ENCODE results near the gene DDX39A.
A peak's percentile ranks its signal among the peaks of the same experiment; 100 is the strongest.
"Not testable (repeated sequence)": the region's sequence is repeated elsewhere in the genome, so short reads cannot be mapped to it uniquely, and the experiment has no call there.

The DDX39A gene

GRCh38 chr19:14419106-14419813 is at the start of gene DDX39A:
Gene DDX39A (minus strand): TSS chr19:14419341. CDS start chr19:14413220, 6,121 bp downstream.
- DNase-seq (ENCODE audit: low read depth) = peak; percentile 92

- no peak for DNase-seq (ENCODE audit: low read depth)
These were observed 48.7 kb upstream of the DDX39A start for GRCh38 chr19:14467816-14468215.

DNA sequence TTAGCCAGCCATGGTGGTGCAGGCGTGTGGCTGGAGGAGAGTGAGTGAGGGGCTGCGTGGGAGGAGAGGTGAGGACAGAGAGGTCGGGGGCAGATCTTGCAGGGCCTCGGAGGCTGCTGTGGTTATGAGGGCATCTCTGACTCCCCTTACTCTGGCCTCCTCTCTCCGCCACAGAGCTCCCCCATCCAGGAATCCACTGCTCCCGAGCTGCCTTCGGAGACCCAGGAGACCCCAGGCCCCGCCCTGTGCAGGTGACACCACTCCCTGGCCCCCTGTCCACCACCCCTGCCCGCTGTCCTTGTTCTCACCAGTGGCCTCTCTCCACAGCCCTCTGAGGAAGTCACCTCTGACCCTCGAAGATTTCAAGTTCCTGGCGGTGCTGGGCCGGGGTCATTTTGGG is 48.2 kb upstream of the DDX39A start:
- DNase-seq (ENCODE audit: low read depth) = no peak

DNA sequence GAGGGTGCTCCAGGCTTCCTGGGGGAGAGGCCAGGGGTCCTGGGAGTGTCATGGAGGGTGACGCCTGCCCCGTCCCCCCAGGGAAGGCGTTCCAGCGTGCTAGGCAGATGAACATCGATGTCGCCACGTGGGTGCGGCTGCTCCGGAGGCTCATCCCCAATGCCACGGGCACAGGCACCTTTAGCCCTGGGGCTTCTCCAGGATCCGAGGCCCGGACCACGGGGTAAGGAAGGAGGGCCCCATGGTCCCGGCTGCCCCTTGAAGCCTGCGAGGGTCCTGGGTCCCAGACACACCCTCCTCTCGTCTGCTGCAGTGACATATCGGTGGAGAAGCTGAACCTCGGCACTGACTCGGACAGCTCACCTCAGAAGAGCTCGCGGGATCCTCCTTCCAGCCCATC is 44.6 kb upstream of the DDX39A start:
- no peak for DNase-seq (ENCODE audit: low read depth)

DNA sequence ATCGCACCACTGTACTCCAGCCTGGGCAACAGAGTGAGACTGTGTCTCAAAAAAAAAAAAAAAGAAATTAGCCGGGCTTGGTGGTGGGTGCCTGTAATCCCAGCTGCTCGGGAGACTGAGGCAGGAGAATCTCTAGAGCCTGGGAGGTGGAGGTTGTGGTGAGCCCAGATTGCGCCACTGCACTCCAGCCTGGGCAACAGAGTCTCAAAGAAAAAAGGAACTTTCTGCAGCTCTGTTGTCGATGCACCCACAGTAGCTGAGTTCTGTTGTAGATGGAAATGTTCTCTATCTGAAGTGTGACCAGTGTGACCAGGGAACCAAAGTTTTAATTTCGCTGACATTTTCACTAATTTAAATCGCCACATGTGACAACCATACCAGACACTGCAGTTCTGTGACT is 43.3 kb upstream of the DDX39A start:
- not testable (repeated sequence) for DNase-seq (ENCODE audit: low read depth)

DNA sequence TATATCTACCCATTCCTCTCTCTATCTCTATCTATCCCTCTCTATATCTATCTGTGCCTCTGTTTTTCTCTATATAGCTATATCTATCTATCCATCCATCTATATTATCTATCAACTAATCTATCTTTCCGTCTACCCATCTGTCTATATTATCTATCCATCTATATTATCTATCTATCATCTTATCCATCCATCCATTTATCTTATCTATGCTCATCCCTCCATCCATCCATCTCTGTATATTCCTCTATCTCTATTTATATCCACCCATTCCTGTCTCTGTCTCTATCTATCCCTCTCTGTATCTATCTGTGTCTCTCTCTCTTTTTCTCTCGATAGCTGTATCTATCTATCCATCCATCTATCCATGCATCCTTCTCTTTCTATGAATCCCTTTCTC is 41.8 kb upstream of the DDX39A start:
- no peak for DNase-seq (ENCODE audit: low read depth)

DNA sequence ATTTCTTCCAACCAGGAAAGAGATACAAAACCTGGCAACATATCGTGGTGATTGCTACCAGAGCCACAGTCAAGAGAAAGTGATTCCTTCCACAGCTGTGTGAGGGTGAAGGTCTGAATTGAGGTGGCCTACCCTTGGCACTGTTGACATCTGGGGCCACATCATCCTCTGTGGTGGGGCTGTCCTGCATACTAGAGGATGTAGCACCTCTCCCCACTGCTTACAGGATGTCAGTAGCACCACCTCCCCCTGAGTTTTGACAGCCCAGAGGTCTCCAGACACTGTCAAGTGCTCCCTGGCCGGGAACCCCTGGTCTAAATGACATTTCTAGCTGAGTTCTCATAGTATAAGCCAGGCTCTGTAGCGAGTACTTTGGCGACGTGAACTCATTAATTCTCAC is 40.6 kb upstream of the DDX39A start:
- DNase-seq (ENCODE audit: low read depth) = no peak

- not testable (repeated sequence) for DNase-seq (ENCODE audit: low read depth)
These were observed 33.2 kb upstream of the DDX39A start for GRCh38 chr19:14452303-14452702.

GRCh38 chr19:14450876-14451275 is 31.7 kb upstream of the DDX39A start:
- DNase-seq (ENCODE audit: low read depth) = no peak

DNA sequence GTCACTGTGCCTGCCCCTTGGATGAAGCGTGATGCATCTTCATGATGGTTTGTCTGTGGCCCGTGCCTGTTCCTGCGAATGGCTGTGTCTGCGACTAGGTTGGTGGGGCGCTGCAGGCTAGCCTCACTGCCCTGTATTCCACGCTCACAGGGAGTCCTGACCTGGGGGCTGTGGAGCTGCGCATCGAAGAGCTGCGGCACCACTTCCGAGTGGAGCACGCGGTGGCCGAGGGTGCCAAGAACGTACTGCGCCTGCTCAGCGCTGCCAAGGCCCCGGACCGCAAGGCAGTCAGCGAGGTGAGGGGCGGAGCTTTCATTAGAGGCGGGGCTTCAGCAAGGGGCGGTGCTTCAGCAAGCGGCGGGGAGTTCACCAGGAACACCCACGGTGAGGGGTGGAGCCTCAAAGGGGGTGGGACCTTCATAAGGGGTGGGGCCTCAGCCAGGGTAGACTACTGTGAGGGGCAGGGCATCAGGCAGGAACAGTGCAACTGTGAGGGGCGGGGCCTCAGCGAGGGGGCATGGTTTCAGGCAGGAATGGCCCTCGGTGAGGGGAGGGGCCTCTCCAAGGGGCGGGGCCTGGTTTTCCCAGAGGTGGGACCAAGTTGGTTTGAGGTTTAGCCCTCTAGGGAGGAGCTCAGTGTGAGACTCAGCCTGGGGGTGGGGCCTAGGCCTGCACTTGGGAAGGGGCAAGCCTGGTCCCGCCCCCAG is 31.2 kb upstream of the DDX39A start:
- peak; percentile 81 for DNase-seq (ENCODE audit: low read depth)

- no peak for DNase-seq (ENCODE audit: low read depth)
These were observed 30.2 kb upstream of the DDX39A start for GRCh38 chr19:14449321-14449720.

- no peak for DNase-seq (ENCODE audit: low read depth)
These were observed 27.3 kb upstream of the DDX39A start for GRCh38 chr19:14446336-14447036.

GRCh38 chr19:14443632-14444216 is 24.6 kb upstream of the DDX39A start:
- DNase-seq (ENCODE audit: low read depth) = no peak

GRCh38 chr19:14442891-14443631 is 23.9 kb upstream of the DDX39A start:
- DNase-seq (ENCODE audit: low read depth) = no peak

GRCh38 chr19:14441041-14441938 is 22.1 kb upstream of the DDX39A start:
- DNase-seq (ENCODE audit: low read depth) = no peak

DNA sequence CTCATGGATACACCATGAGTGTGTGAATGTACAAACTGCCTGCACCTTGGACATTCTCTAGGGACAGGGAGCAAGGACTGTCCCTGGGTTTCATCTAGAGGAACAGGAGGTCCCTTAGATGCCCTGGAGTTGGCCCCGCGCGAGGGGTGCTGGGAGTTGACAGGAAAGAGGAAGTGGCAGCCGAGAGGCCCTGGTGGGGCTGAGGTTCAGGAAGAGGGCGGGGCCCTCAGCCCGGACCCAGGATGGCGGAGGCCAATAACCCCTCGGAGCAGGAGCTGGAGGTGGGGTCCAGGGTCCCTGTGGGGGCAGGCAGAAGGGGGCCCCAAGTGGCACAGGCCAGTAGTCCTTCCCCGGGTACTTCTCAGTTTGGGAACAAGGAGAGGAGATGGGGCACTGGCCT is 20.9 kb upstream of the DDX39A start:
- DNase-seq (ENCODE audit: low read depth) = peak; percentile 71

- DNase-seq (ENCODE audit: low read depth) = no peak
These were observed 19.9 kb upstream of the DDX39A start for GRCh38 chr19:14439014-14439413.

DNA sequence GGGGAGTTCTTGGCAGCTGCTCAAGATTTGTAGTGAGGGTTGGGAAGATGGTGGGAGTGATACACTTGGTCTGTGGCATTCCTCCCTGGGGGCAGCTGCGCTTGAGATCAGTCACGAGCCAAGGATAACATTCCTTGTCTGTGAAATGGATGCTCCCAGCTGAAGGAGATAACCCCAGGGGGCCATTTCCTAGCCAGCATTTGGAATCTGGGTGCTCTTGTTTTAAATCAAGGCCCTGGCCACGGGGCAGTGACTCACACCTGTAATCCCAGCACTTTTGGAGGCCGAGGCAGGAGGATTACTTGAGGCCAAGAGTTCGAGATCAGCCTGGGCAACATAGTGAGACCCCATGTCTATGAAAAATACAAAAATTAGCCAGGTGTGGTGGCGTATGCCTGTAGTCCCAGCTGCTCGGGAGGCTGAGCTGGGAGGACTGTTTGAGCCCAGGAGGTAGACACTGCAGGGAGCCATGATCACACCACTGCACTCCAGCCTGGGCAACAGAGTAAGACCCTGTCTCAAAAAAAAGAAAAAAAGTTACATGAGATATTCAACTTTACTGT is 18.5 kb upstream of the DDX39A start:
- no peak for DNase-seq (ENCODE audit: low read depth)

GRCh38 chr19:14435320-14436050 is 16.3 kb upstream of the DDX39A start:
- DNase-seq (ENCODE audit: low read depth) = no peak

Data from activated T-cell treated with anti-CD3 and anti-CD28 coated beads for 48 hours (primary cell).